ENCODE results near the gene RFESD. TPM values are rescaled to one million over a fixed set of nuclear protein-coding genes. Genes with fewer than 3 reads are reported as not detected.
A peak's percentile ranks its signal among the peaks of the same experiment; 100 is the strongest.

RFESD gene
- total and polyA plus RNA-seq, 2 of the 13 experiments (the other 11 are each of a cell fraction or from before 2014, with no cell fraction given), result 1.1 to 2.2 TPM

DNA sequence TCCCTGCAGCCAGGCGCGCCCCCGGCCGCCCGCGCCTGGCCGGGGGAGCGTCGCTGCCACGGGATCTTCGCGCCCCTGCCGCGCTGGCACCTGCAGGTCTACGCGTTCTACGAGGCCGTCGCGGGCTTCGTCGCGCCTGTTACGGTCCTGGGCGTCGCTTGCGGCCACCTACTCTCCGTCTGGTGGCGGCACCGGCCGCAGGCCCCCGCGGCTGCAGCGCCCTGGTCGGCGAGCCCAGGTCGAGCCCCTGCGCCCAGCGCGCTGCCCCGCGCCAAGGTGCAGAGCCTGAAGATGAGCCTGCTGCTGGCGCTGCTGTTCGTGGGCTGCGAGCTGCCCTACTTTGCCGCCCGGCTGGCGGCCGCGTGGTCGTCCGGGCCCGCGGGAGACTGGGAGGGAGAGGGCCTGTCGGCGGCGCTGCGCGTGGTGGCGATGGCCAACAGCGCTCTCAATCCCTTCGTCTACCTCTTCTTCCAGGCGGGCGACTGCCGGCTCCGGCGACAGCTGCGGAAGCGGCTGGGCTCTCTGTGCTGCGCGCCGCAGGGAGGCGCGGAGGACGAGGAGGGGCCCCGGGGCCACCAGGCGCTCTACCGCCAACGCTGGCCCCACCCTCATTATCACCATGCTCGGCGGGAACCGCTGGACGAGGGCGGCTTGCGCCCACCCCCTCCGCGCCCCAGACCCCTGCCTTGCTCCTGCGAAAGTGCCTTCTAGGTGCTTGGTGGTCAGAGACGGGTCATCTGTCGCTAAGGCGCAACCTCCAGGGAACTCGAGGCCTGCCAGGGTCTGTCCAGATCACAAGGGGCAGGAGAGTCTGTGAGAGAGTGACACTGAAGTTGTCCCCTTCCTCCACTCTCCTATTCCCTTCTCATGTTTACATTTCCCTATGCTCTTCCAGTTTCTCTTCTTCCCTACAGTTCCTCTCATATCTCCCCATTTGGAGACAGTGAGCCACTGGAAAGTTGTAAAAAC is 25.4 kb upstream of the RFESD start (continued):
- TF ChIP-seq, protein P1, sequence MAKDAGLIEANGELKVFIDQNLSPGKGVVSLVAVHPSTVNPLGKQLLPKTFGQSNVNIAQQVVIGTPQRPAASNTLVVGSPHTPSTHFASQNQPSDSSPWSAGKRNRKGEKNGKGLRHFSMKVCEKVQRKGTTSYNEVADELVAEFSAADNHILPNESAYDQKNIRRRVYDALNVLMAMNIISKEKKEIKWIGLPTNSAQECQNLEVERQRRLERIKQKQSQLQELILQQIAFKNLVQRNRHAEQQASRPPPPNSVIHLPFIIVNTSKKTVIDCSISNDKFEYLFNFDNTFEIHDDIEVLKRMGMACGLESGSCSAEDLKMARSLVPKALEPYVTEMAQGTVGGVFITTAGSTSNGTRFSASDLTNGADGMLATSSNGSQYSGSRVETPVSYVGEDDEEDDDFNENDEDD (CRISPR knock-in tag; IDR thresholded peaks at IDR 0.05; ENCODE audit: borderline replicate concordance), result peak; percentile 83
- TF ChIP-seq YY1 (IDR thresholded peaks at IDR 0.05; ENCODE audit: insufficient read depth, insufficient replicate concordance, low read depth, low read length) (no peak), ZC3H13 (CRISPR knock-in tag; IDR thresholded peaks at IDR 0.05) (peak; percentile 86), ARHGAP35 (CRISPR knock-in tag; IDR thresholded peaks at IDR 0.05; ENCODE audit: borderline replicate concordance) (no peak), ZSCAN31 (CRISPR knock-in tag; IDR thresholded peaks at IDR 0.05; ENCODE audit: low read depth) (peak; percentile 42; the same call in 1 of the 2 replicates), ZNF607 (CRISPR knock-in tag; IDR thresholded peaks at IDR 0.05; ENCODE audit: borderline replicate concordance) (0 out of 2 replicates have a peak, but pooled peaks have one; percentile 35), RFXANK (CRISPR knock-in tag; IDR thresholded peaks at IDR 0.05) (peak; percentile 95), HNRNPLL (IDR thresholded peaks at IDR 0.05; ENCODE audit: low read depth, low read length, poor library complexity, severe bottlenecking) (peak; percentile 88), ESRRA (CRISPR knock-in tag; IDR thresholded peaks at IDR 0.05; ENCODE audit: low read depth) (peak; percentile 29), ZNF576 (CRISPR knock-in tag; IDR thresholded peaks at IDR 0.05) (no peak), EED (CRISPR knock-in tag; IDR thresholded peaks at IDR 0.05) (peak; percentile 85), ZNF788 (CRISPR knock-in tag; IDR thresholded peaks at IDR 0.05; ENCODE audit: borderline replicate concordance) (peak; percentile 72; the same call in 1 of the 2 replicates), PRPF4 (IDR thresholded peaks at IDR 0.05; ENCODE audit: low read depth, low read length, poor library complexity, severe bottlenecking) (no peak), AHR (CRISPR knock-in tag; IDR thresholded peaks at IDR 0.05) (0 out of 2 replicates have a peak, but pooled peaks have one; percentile 60)
- TF ChIP-seq, protein P2, sequence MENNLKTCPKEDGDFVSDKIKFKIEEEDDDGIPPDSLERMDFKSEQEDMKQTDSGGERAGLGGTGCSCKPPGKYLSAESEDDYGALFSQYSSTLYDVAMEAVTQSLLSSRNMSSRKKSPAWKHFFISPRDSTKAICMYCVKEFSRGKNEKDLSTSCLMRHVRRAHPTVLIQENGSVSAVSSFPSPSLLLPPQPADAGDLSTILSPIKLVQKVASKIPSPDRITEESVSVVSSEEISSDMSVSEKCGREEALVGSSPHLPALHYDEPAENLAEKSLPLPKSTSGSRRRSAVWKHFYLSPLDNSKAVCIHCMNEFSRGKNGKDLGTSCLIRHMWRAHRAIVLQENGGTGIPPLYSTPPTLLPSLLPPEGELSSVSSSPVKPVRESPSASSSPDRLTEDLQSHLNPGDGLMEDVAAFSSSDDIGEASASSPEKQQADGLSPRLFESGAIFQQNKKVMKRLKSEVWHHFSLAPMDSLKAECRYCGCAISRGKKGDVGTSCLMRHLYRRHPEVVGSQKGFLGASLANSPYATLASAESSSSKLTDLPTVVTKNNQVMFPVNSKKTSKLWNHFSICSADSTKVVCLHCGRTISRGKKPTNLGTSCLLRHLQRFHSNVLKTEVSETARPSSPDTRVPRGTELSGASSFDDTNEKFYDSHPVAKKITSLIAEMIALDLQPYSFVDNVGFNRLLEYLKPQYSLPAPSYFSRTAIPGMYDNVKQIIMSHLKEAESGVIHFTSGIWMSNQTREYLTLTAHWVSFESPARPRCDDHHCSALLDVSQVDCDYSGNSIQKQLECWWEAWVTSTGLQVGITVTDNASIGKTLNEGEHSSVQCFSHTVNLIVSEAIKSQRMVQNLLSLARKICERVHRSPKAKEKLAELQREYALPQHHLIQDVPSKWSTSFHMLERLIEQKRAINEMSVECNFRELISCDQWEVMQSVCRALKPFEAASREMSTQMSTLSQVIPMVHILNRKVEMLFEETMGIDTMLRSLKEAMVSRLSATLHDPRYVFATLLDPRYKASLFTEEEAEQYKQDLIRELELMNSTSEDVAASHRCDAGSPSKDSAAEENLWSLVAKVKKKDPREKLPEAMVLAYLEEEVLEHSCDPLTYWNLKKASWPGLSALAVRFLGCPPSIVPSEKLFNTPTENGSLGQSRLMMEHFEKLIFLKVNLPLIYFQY (CRISPR knock-in tag; IDR thresholded peaks at IDR 0.05; ENCODE audit: borderline replicate concordance), result no peak
- TF ChIP-seq, protein P3, sequence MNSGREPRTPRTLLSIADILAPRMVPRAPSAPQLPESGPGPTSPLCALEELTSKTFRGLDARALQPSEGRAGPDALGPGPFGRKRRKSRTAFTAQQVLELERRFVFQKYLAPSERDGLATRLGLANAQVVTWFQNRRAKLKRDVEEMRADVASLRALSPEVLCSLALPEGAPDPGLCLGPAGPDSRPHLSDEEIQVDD (CRISPR knock-in tag; IDR thresholded peaks at IDR 0.05; ENCODE audit: borderline replicate concordance), result 0 out of 2 replicates have a peak, but pooled peaks have one; percentile 61
- TF ChIP-seq, protein P4, sequence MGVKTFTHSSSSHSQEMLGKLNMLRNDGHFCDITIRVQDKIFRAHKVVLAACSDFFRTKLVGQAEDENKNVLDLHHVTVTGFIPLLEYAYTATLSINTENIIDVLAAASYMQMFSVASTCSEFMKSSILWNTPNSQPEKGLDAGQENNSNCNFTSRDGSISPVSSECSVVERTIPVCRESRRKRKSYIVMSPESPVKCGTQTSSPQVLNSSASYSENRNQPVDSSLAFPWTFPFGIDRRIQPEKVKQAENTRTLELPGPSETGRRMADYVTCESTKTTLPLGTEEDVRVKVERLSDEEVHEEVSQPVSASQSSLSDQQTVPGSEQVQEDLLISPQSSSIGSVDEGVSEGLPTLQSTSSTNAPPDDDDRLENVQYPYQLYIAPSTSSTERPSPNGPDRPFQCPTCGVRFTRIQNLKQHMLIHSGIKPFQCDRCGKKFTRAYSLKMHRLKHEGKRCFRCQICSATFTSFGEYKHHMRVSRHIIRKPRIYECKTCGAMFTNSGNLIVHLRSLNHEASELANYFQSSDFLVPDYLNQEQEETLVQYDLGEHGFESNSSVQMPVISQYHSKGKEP (CRISPR knock-in tag; IDR thresholded peaks at IDR 0.05), result no peak
- TF ChIP-seq, protein P5, sequence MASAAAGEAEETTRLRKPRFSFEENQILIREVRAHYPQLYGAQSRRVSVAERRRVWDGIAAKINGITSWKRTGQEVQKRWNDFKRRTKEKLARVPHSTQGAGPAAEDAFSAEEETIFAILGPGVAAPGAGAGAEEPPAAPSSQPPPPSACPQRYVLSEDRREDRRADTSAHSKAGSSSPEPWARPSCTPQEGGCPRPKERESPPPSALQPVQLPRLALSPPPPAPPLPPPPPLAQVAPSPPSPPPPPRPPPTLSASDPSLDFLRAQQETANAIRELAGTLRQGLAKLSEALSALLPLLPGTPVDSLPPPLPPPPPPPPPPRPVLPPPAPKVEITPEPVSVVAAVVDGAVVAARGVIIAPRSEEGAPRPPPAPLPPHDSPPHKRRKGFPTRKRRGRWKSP (CRISPR knock-in tag; IDR thresholded peaks at IDR 0.05), result peak; percentile 94
